Thymus (tissue), 11 donors: Measurements from ENCODE around the gene CCDC174. TPM values are rescaled to one million over a fixed set of nuclear protein-coding genes. Genes with fewer than 3 reads are reported as not detected.

Source experiments
- DNase-seq, 9 donors: peaks; one replicate each; pipeline ENCODE4 v3.0.0-alpha.2; 2013; ENCODE audit warnings: low spot score in 9 of 9, low read depth in 6 of 9, missing footprints in 1 of 9
- H3K27ac ChIP-seq, 2 donors: one replicate each; pipeline ENCODE4 v1.5.1; 2013; ENCODE audit warnings: control low read depth in 1 of 2, low read depth in 1 of 2, low read length in 1 of 2, mild to moderate bottlenecking in 1 of 2, moderate library complexity in 1 of 2
- H3K27me3 ChIP-seq, 2 donors: one replicate each; pipeline ENCODE4 v1.5.1; 2013; ENCODE audit warnings: low read length in 1 of 2; ENCODE audit not compliant: control insufficient read depth in 2 of 2, insufficient read depth in 1 of 2
- H3K36me3 ChIP-seq, 2 donors: one replicate each; pipeline ENCODE4 v1.5.1; 2013; ENCODE audit warnings: low read length in 1 of 2, mild to moderate bottlenecking in 1 of 2, moderate library complexity in 1 of 2; ENCODE audit not compliant: control insufficient read depth in 2 of 2, insufficient read depth in 2 of 2
- H3K4me1 ChIP-seq, 2 donors: one replicate each; pipeline ENCODE4 v1.5.1; 2013; ENCODE audit warnings: low read length in 2 of 2; ENCODE audit not compliant: control insufficient read depth in 2 of 2, insufficient read depth in 2 of 2
- H3K4me3 ChIP-seq, 2 donors: one replicate each; pipeline ENCODE4 v1.5.1; 2013; ENCODE audit warnings: low read length in 2 of 2, control low read depth in 1 of 2, mild to moderate bottlenecking in 1 of 2
- H3K9me3 ChIP-seq, 2 donors: one replicate each; pipeline ENCODE4 v1.5.1; 2013; ENCODE audit warnings: low read length in 1 of 2, mild to moderate bottlenecking in 1 of 2; ENCODE audit not compliant: control insufficient read depth in 2 of 2, insufficient read depth in 1 of 2
- WGBS: extraction: QIAGEN DNeasy Blood & Tissue Kit; methylation state at CpG from one replicate; pipeline ENCODE4 v1.1.7; 2013; 5-methylcytosine and 5-hydroxymethylcytosine counted together
- polyA plus RNA-seq: library from polyadenylated mRNA; stranded (reverse); fragments of 200-250 nt; gene quantifications from one replicate; pipeline ENCODE4 v1.2.3, GENCODE V29; 2013
- total RNA-seq: library from RNA; stranded (reverse); fragments of 120-200 nt; gene quantifications from one replicate; pipeline ENCODE4 v1.2.4, GENCODE V29; 2013
- donor health status: healthy.

CCDC174 gene
- total and polyA plus RNA-seq, 2 donors, result 19.9 to 24.1 TPM

- DNase-seq, result no peak
- Histone ChIP-seq H3K27me3 (no peaks in the 10 kb centered on the region), H3K4me1 (no peaks in the 10 kb centered on the region), H3K9me3 (no peaks in the 10 kb centered on the region), H3K36me3 (peaks cover 71 to 88% of the 10 kb centered on the region in 2 donors), H3K4me3 (no peak overlapping the region), H3K27ac (no peak overlapping the region)
- WGBS, result 99% methylated on average over 2 of the region's 2 CpGs
Observed at GRCh38 chr3:14658978-14659377, 7.4 kb downstream of the CCDC174 start.

GRCh38 chr3:14660942-14661341 is 9.4 kb downstream of the CCDC174 start:
- 87% methylated on average over 4 of the region's 4 CpGs for WGBS
- DNase-seq, result no peak
- no peaks in the 10 kb centered on the region for H3K27me3 ChIP-seq
- no peaks in the 10 kb centered on the region for H3K9me3 ChIP-seq
- H3K4me1 ChIP-seq, result no peaks in the 10 kb centered on the region
- peaks cover 86 to 97% of the 10 kb centered on the region in 2 donors for H3K36me3 ChIP-seq
- H3K27ac ChIP-seq, result no peak overlapping the region
- H3K4me3 ChIP-seq, result no peak overlapping the region

GRCh38 chr3:14663396-14664135 is 12.0 kb downstream of the CCDC174 start:
- 97% methylated on average over 5 of the region's 5 CpGs for WGBS
- DNase-seq, result no peak
- Histone ChIP-seq H3K4me1 (no peaks in the 10 kb centered on the region), H3K27ac (no peak overlapping the region), H3K27me3 (no peaks in the 10 kb centered on the region), H3K4me3 (no peak overlapping the region), H3K36me3 (peaks cover 85 to 94% of the 10 kb centered on the region in 2 donors), H3K9me3 (no peaks in the 10 kb centered on the region)

GRCh38 chr3:14664170-14664569 is 12.6 kb downstream of the CCDC174 start:
- no peak overlapping the region for H3K4me3 ChIP-seq
- no peak for DNase-seq
- H3K9me3 ChIP-seq, result no peaks in the 10 kb centered on the region
- H3K4me1 ChIP-seq, result no peaks in the 10 kb centered on the region
- 98% methylated on average over 3 of the region's 3 CpGs for WGBS
- no peak overlapping the region for H3K27ac ChIP-seq
- H3K27me3 ChIP-seq, result no peaks in the 10 kb centered on the region
- peaks cover 86 to 95% of the 10 kb centered on the region in 2 donors for H3K36me3 ChIP-seq

GRCh38 chr3:14672588-14672987 is 21.0 kb downstream of the CCDC174 start:
- Histone ChIP-seq H3K27ac (no peak overlapping the region), H3K9me3 (no peaks in the 10 kb centered on the region), H3K4me1 (no peaks in the 10 kb centered on the region), H3K4me3 (no peak overlapping the region), H3K36me3 (peaks cover 37 to 55% of the 10 kb centered on the region in 2 donors), H3K27me3 (no peaks in the 10 kb centered on the region)
- WGBS, result 87% methylated on average over 4 of the region's 4 CpGs
- no peak for DNase-seq

- no peak within 1 kb of the TSS for H3K27ac ChIP-seq
- WGBS, result 95% methylated on average over 7 of the region's 7 CpGs
- no peaks in the 10 kb centered on the region for H3K27me3 ChIP-seq
- H3K9me3 ChIP-seq, result no peaks in the 10 kb centered on the region
- no peak for DNase-seq
- peaks cover 22 to 35% of the 10 kb centered on the region in 2 donors for H3K36me3 ChIP-seq
- no peak within 1 kb of the TSS for H3K4me3 ChIP-seq
- H3K4me1 ChIP-seq, result no peaks in the 10 kb centered on the region
Observed at GRCh38 chr3:14674841-14675240, 23.3 kb downstream of the CCDC174 start, which contains the start of gene C3orf20. C3orf20 (plus strand) TSS chr3:14675141; CDS start chr3:14682714, 7,573 bp downstream.

GRCh38 chr3:14676881-14677280 is 25.3 kb downstream of the CCDC174 start:
- H3K4me3 ChIP-seq, result no peak overlapping the region
- H3K36me3 ChIP-seq, result peaks cover 4 to 15% of the 10 kb centered on the region in 2 donors
- 97% methylated on average over 4 of the region's 4 CpGs for WGBS
- DNase-seq, result no peak
- H3K9me3 ChIP-seq, result no peaks in the 10 kb centered on the region
- no peak overlapping the region for H3K27ac ChIP-seq
- H3K27me3 ChIP-seq, result no peaks in the 10 kb centered on the region
- no peaks in the 10 kb centered on the region for H3K4me1 ChIP-seq

- Histone ChIP-seq H3K27ac (no peak overlapping the region), H3K4me3 (no peak overlapping the region), H3K27me3 (no peaks in the 10 kb centered on the region), H3K36me3 (peaks cover 0 to 5% of the 10 kb centered on the region in 2 donors), H3K9me3 (no peaks in the 10 kb centered on the region), H3K4me1 (no peaks in the 10 kb centered on the region)
- no peak for DNase-seq
- WGBS, result 90% methylated on average over 7 of the region's 7 CpGs
Observed at GRCh38 chr3:14678015-14678503, 26.5 kb downstream of the CCDC174 start.

- H3K4me3 ChIP-seq, result no peak overlapping the region
- no peaks in the 10 kb centered on the region for H3K27me3 ChIP-seq
- no peaks in the 10 kb centered on the region for H3K9me3 ChIP-seq
- 97% methylated on average over 1 of the region's 1 CpG for WGBS
- H3K27ac ChIP-seq, result no peak overlapping the region
- no peak for DNase-seq
- H3K4me1 ChIP-seq, result no peaks in the 10 kb centered on the region
- peaks cover 0 to 5% of the 10 kb centered on the region in 2 donors for H3K36me3 ChIP-seq
Observed at GRCh38 chr3:14680115-14680514, 28.6 kb downstream of the CCDC174 start.
